ENCODE data around the gene BTBD7. TPM values are rescaled to one million over a fixed set of nuclear protein-coding genes. Genes with fewer than 3 reads are reported as not detected.

Gene BTBD7
- total and polyA plus RNA-seq, 2 donors (not counting 1 experiment from before 2014, with no cell fraction given), result 8.1 to 48.6 TPM

GRCh38 chr14:93346926-93347721 lies 14.3 kb upstream of the BTBD7 start, which contains the start of gene COX8C:
TSS of gene COX8C (plus strand) at chr14:93347182. CDS start at chr14:93347269, 87 bp downstream.
- H3K9ac ChIP-seq (ENCODE audit: low read length), result no peak within 1 kb of the TSS
- DNase-seq, result no peak
- no peaks in the 10 kb centered on the region for H3K27me3 ChIP-seq (replicated peaks in 1 of 4; ENCODE audit: control extremely low read depth in 1 of 4, control insufficient read depth in 3 of 4, insufficient read depth in 4 of 4, low read length in 3 of 4)
- H3K4me2 ChIP-seq (replicated peaks; ENCODE audit: low read depth, low read length, poor library complexity, severe bottlenecking), result no peak within 1 kb of the TSS
- 94% methylated on average over 52 of the region's 60 CpGs for WGBS (ENCODE audit: insufficient coverage)
- H3K9me3 ChIP-seq (ENCODE audit: control extremely low read depth in 1 of 3, control insufficient read depth in 2 of 3, insufficient read depth in 1 of 3, low read length in 2 of 3), result peaks cover 1 to 16% (median 4%) of the 10 kb centered on the region in 3 donors
- ATAC-seq (ENCODE audit: low read depth), result no peak
- no peaks in the 10 kb centered on the region for H4K20me1 ChIP-seq (ENCODE audit: control insufficient read depth, insufficient read depth, low read length, poor library complexity, severe bottlenecking)
- POLR2A ChIA-PET, result no interaction called here
- no peak within 1 kb of the TSS for H3K4me3 Mint-ChIP-seq
- intact Hi-C loops (cut with micrococcal nuclease), result no loop called here
- H3K4me3 ChIP-seq (ENCODE audit: control extremely low read depth in 1 of 5, extremely low read depth in 1 of 5, insufficient read depth in 1 of 5, low read depth in 2 of 5, low read length in 4 of 5), result peak within 1 kb of the TSS in 1 of 5 experiments; percentile 10
- H3K27ac Mint-ChIP-seq, result no peak within 1 kb of the TSS
- peaks cover 0 to 5% of the 10 kb centered on the region in 2 donors for H3K4me1 ChIP-seq (ENCODE audit: control insufficient read depth in 2 of 2, insufficient read depth in 2 of 2, low read length in 2 of 2)
- peaks cover 9% of the 10 kb centered on the region for H3K4me1 Mint-ChIP-seq
- CTCF ChIA-PET, result no interaction called here
- H3K9me3 Mint-ChIP-seq (ENCODE audit: insufficient read depth), result peaks cover 7% of the 10 kb centered on the region
- no peak within 1 kb of the TSS for H2AFZ ChIP-seq (ENCODE audit: insufficient read depth, low read depth, low read length, poor library complexity, severe bottlenecking)
- no peak within 1 kb of the TSS for H3K27ac ChIP-seq (ENCODE audit: low read length in 2 of 2)
- TF ChIP-seq CTCF (IDR thresholded peaks at IDR 0.05) (no peak), EZH2 (IDR thresholded peaks at IDR 0.05; ENCODE audit: borderline replicate concordance, insufficient read depth, low read depth, low read length, poor library complexity, severe bottlenecking) (no peak)
- no peaks in the 10 kb centered on the region for H3K27me3 Mint-ChIP-seq
- no peaks in the 10 kb centered on the region for H3K36me3 ChIP-seq (replicated peaks in 1 of 2; ENCODE audit: control extremely low read depth in 1 of 2, control insufficient read depth in 1 of 2, extremely low read depth in 1 of 2, insufficient read depth in 2 of 2, low read length in 1 of 2)
- H3K79me2 ChIP-seq (ENCODE audit: control insufficient read depth, insufficient read depth, low read length), result no peaks in the 10 kb centered on the region

GRCh38 chr14:93343797-93344196 lies 11.0 kb upstream of the BTBD7 start:
- peaks cover 4 to 29% (median 9%) of the 10 kb centered on the region in 3 donors for H3K9me3 ChIP-seq (ENCODE audit: control extremely low read depth in 1 of 3, control insufficient read depth in 2 of 3, insufficient read depth in 1 of 3, low read length in 2 of 3)
- no peaks in the 10 kb centered on the region for H3K36me3 ChIP-seq (replicated peaks in 1 of 2; ENCODE audit: control extremely low read depth in 1 of 2, control insufficient read depth in 1 of 2, extremely low read depth in 1 of 2, insufficient read depth in 2 of 2, low read length in 1 of 2)
- Mint-ChIP-seq H3K27me3 (no peaks in the 10 kb centered on the region), H3K9me3 (ENCODE audit: insufficient read depth) (peaks cover 7% of the 10 kb centered on the region), H3K4me3 (no peak overlapping the region), H3K27ac (no peak overlapping the region), H3K4me1 (peaks cover 8% of the 10 kb centered on the region)
- H3K27ac ChIP-seq (ENCODE audit: low read length in 2 of 2), result no peak overlapping the region
- ChIA-PET POLR2A (no interaction called here), CTCF (interaction anchor here (0.6 to 1.0 kb wide), 2 partner anchors 9 to 164 kb away, joined by 3 read pairs; no protein-coding TSS in a partner anchor)
- intact Hi-C loops (cut with micrococcal nuclease), result no loop called here
- TF ChIP-seq CTCF (IDR thresholded peaks at IDR 0.05) (no peak), EZH2 (IDR thresholded peaks at IDR 0.05; ENCODE audit: borderline replicate concordance, insufficient read depth, low read depth, low read length, poor library complexity, severe bottlenecking) (no peak)
- H3K27me3 ChIP-seq (replicated peaks in 1 of 4; ENCODE audit: control extremely low read depth in 1 of 4, control insufficient read depth in 3 of 4, insufficient read depth in 4 of 4, low read length in 3 of 4), result no peaks in the 10 kb centered on the region
- no peaks in the 10 kb centered on the region for H3K79me2 ChIP-seq (ENCODE audit: control insufficient read depth, insufficient read depth, low read length)
- H3K4me2 ChIP-seq (replicated peaks; ENCODE audit: low read depth, low read length, poor library complexity, severe bottlenecking), result no peak overlapping the region
- ATAC-seq (ENCODE audit: low read depth), result no peak
- no peaks in the 10 kb centered on the region for H4K20me1 ChIP-seq (ENCODE audit: control insufficient read depth, insufficient read depth, low read length, poor library complexity, severe bottlenecking)
- no peak for DNase-seq
- H2AFZ ChIP-seq (ENCODE audit: insufficient read depth, low read depth, low read length, poor library complexity, severe bottlenecking), result no peak overlapping the region
- H3K9ac ChIP-seq (ENCODE audit: low read length), result no peak overlapping the region
- H3K4me3 ChIP-seq (ENCODE audit: control extremely low read depth in 1 of 5, extremely low read depth in 1 of 5, insufficient read depth in 1 of 5, low read depth in 2 of 5, low read length in 4 of 5), result no peak overlapping the region
- no CpG with 5 or more reads among the region's 2 CpGs for WGBS (ENCODE audit: insufficient coverage)
- peaks cover 0 to 5% of the 10 kb centered on the region in 2 donors for H3K4me1 ChIP-seq (ENCODE audit: control insufficient read depth in 2 of 2, insufficient read depth in 2 of 2, low read length in 2 of 2)
